Mucosa of descending colon (tissue), 3 donors: ENCODE data around the gene ATN1. TPM values are rescaled to one million over a fixed set of nuclear protein-coding genes. Genes with fewer than 3 reads are reported as not detected.

Experiments used
- ATAC-seq: fragments of 200-7000 bp; cut with Tn5 transposase; one replicate; pipeline ENCODE4 v1.9.1; 2020; ENCODE audit warnings: mild to moderate bottlenecking, moderate library complexity
- DNase-seq, 3 donors: peaks; one replicate each; pipeline ENCODE4 v3.0.0-alpha.2; 2020
- H3K36me3 ChIP-seq: fragments of 200-600 bp; one replicate; pipeline ENCODE4 v1.8.0; 2021; ENCODE audit warnings: low read depth, mild to moderate bottlenecking
- H3K4me1 ChIP-seq: fragments of 200-600 bp; one replicate; pipeline ENCODE4 v1.8.0; 2021; ENCODE audit warnings: low read depth, mild to moderate bottlenecking
- H3K4me3 ChIP-seq: fragments of 200-600 bp; one replicate; pipeline ENCODE4 v1.8.0; 2021; ENCODE audit warnings: mild to moderate bottlenecking
- H3K9me3 ChIP-seq: fragments of 200-600 bp; one replicate; pipeline ENCODE4 v1.8.0; 2021; ENCODE audit warnings: mild to moderate bottlenecking
- CTCF ChIP-seq: fragments of 200-600 bp; IDR thresholded peaks from one replicate; pipeline ENCODE4 v1.8.0; 2022; ENCODE audit warnings: antibody characterized with exemption, mild to moderate bottlenecking
- intact Hi-C, 2 donors: fragments of 100-400 bp; cut with DNase I in 1 of 2; cut with micrococcal nuclease in 1 of 2; formaldehyde crosslinking; loops; one replicate each; pipeline versions ENCODE4 v1.11.0 to v1.11.1; 2022; cut with DNase I, micrococcal nuclease
- total RNA-seq, 3 donors: library from RNA; stranded (reverse); fragmentation: NEBNext Ultra II Directional in 2 of 3; extraction: Animal tissue kit (Norgen Biotek cat#: 25700) in 2 of 3; gene quantifications; one replicate each; pipeline versions ENCODE4 v1.2.1 to v1.2.4, GENCODE V29; 2021 to 2023
- donor health status: DM: no; HTN: no; CAD: no; lungs with moderate emphysema.
- donor health status: DM: no; HTN: no; CAD: no.
- donor health status: DM: no; HTN: yes; CAD: no.

The ATN1 gene
- total RNA-seq, 3 donors from 2014 or later = 68.5 to 208 (median 82.4) TPM

GRCh38 chr12:6944381-6945186, 16.8 kb downstream of the ATN1 start:
- TF ChIP-seq CTCF = peak; percentile 84

GRCh38 chr12:6945613-6946012, 17.9 kb downstream of the ATN1 start:
- intact Hi-C loops = no loop called here
- DNase-seq (peak in 1 of 3 donors; percentile 68), ATAC-seq (no peak)
- Histone ChIP-seq H3K36me3 (peaks cover 6% of the 10 kb centered on the region), H3K9me3 (no peaks in the 10 kb centered on the region), H3K4me1 (peaks cover 35% of the 10 kb centered on the region), H3K4me3 (no peak overlapping the region)
- TF ChIP-seq CTCF = no peak

More at GRCh38 chr12:6944381-6945186, 16.8 kb downstream of the ATN1 start:
- H3K4me3 ChIP-seq = peak overlapping the region; percentile 52
- ATAC-seq (peak; percentile 68), DNase-seq (peak; percentile 96 to 98 (median 96))
- H3K4me1 ChIP-seq = peaks cover 31% of the 10 kb centered on the region
- peaks cover 6% of the 10 kb centered on the region for H3K36me3 ChIP-seq
- no peaks in the 10 kb centered on the region for H3K9me3 ChIP-seq
- intact Hi-C loops = no loop called here

- Histone ChIP-seq H3K4me3 (peak overlapping the region; percentile 24), H3K4me1 (peaks cover 36% of the 10 kb centered on the region), H3K36me3 (peaks cover 6% of the 10 kb centered on the region), H3K9me3 (no peaks in the 10 kb centered on the region)
- peak; percentile 77 for ATAC-seq
- no peak for TF ChIP-seq CTCF
- DNase-seq = peak; percentile 95 to 97 (median 97)
- intact Hi-C loops = no loop called here
Observed at GRCh38 chr12:6946033-6946919, 18.5 kb downstream of the ATN1 start.

GRCh38 chr12:6946920-6947374, 19.2 kb downstream of the ATN1 start:
- H3K36me3 ChIP-seq = peaks cover 6% of the 10 kb centered on the region
- peaks cover 36% of the 10 kb centered on the region for H3K4me1 ChIP-seq
- ATAC-seq (no peak), DNase-seq (no peak)
- no peaks in the 10 kb centered on the region for H3K9me3 ChIP-seq
- H3K4me3 ChIP-seq = no peak overlapping the region
- intact Hi-C loops = no loop called here
- TF ChIP-seq CTCF = no peak

GRCh38 chr12:6947615-6948014, 19.9 kb downstream of the ATN1 start:
- intact Hi-C loops = no loop called here
- peaks cover 6% of the 10 kb centered on the region for H3K36me3 ChIP-seq
- no peak overlapping the region for H3K4me3 ChIP-seq
- DNase-seq (peak in 2 of 3 donors; percentile 25 to 37), ATAC-seq (no peak)
- no peak for TF ChIP-seq CTCF
- peaks cover 35% of the 10 kb centered on the region for H3K4me1 ChIP-seq
- H3K9me3 ChIP-seq = no peaks in the 10 kb centered on the region
